SHP77 (cell line): ENCODE data around the gene CAPSL.
"Not testable (repeated sequence)": the region's sequence is repeated elsewhere in the genome, so short reads cannot be mapped to it uniquely, and the experiment has no call there.

Experiments
- DNase-seq, 2 experiments: peaks; one replicate each; lab custom pipeline; 2025; lab: John Stamatoyannopoulos, UW

The CAPSL gene

DNA sequence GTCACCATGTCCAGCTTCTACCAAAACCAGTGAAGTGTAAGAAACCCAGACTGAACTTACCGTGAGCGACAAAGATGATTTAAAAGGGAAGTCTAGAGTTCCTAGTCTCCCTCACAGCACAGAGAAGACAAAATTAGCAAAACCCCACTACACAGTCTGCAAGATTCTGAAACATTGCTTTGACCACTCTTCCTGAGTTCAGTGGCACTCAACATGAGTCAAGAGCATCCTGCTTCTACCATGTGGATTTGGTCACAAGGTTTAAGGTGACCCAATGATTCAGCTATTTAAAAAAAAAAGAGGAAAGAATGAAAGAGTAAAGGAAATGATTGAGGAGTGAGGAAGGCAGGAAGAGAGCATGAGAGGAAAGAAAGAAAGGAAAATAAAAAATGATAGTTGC is 62.0 kb downstream of the CAPSL start:
- DNase-seq: no peak

DNA sequence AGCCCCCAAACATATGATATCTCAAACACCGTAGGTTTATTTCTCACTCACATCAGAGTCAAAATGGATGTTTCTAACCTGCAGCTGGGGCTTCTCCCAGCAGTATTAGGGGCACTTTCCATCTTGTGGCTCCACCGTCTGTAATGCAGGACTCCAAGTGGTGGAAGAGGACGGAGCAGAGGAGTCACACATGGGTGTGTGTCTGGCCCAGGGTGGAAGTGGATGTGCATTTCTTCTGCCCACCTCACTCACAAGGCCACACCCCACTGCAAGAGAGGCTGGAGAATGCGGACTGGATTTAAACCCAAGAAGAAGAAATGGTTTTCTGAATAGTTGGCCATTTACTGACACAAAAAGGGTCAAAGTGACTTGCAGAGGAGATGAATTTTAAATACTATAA is 67.8 kb downstream of the CAPSL start:
- DNase-seq: no peak

DNA sequence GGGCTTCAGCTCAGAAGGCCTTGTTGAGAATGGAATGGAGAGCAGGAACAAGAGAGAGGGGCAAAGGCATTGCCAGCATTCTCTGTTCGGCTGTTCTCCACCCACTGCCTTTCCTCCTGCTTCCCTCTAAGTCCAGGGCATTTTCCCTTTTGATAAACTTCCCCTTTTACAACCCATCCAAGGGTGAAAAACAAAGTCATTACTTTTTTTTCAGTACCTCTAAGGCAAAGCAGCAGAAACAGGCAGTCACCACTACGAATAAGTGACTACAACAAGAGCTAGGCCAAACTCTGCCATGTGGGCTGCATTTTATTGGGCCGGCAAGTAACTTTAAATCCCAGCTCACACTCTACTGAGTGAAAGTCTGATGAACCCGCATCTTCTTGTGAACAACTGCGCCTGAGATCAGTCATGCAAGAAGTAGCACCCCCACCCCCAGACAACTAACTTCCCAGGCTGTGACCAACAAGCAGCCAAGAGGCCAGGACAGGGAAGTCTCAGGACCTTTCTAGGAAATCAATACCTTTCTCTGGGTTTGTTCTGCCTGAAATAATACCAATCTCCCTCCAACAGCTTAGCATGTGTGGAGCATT is 68.6 kb downstream of the CAPSL start:
- DNase-seq: no peak

DNA sequence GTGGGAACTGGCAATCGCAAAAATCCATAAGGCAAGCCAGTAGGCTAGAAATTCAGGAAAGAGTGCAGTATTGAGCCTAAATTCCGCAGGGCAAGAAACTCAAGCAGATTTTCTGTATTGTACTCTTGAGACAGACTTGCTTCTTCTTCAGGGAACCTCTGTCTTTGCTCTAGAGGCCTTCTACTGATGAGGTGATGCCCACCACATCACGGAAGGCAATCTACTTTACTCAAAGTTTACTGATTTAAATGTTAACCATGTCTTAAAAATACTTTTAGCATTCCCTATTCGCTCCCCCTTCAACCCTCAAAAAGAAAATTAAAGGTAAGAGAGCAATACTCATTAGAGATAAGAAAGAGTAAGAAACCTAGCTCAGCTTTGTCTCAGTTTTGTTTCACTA is 70.4 kb downstream of the CAPSL start:
- no peak for DNase-seq

DNA sequence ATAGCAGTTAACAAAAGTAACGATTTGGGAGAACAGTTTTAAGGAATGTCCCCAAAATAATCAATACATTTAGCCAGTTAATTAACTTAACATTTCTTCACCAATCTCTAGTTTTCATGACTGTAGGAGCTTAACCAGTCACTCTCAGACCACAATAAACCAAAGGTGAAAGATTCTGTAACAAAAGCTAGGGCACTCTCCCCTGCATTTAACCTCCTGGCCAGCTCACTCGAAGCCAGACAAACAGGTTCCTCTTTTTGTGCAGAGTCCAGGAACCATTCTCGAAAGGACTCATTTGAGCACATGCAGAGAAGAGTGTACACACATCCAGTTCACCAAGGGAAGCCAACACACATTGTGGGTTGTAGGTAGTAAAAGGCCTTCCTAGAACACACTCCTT is 75.3 kb downstream of the CAPSL start:
- DNase-seq: no peak

DNA sequence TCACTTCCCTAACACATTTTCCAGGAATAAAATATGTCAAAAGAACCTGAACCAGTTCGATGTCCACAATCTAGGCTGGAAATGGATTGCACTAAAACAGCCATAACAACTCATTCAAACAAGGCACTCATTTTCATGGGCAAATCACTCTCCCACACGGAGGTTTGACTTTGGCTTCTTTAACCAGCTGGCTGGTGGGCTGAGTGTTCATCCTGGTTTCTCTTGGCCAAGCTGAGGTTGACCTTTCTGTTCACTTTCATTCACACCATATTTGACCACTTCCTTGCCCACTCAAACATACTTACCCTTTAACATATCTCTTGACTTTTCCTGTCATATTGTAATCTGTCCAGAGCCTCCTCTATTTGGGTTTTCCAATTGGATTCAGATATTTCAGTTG is 76.3 kb downstream of the CAPSL start:
- DNase-seq: no peak

DNA sequence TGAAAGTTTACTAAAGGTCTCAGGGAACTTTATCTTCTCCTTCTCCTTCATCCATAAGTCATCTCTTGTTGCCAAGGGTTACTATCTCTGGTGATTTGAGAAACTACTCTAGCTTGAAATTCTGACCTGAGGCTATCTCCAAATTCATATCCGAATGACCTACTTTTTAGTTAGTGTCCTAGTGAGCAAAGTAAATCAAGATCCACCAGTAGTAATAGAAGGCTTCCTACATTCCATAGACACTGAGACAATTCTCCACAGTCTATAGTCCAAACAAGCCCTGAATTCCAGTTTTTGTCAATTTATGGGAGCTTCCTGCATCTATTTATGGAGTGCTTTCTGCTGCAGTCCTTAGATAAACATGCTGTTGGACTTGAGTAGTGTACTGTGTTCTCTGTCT is 76.7 kb downstream of the CAPSL start:
- no peak for DNase-seq

DNA sequence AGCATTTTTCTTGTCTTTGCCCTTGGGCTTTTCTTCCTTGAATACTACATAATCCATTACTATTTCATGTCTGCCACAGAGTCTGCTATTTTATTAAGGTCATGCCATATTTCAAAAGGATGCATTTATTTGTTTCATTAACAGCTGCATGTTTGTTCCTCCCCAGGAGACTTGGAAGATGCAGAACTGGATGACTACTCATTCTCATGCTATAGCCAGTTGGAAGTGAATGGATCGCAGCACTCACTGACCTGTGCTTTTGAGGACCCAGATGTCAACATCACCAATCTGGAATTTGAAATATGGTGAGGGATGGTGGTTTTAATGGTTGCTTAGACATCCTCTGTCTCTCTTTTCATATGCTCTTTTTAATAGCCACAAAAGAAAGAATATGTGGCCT is 77.7 kb downstream of the CAPSL start:
- DNase-seq: no peak

DNA sequence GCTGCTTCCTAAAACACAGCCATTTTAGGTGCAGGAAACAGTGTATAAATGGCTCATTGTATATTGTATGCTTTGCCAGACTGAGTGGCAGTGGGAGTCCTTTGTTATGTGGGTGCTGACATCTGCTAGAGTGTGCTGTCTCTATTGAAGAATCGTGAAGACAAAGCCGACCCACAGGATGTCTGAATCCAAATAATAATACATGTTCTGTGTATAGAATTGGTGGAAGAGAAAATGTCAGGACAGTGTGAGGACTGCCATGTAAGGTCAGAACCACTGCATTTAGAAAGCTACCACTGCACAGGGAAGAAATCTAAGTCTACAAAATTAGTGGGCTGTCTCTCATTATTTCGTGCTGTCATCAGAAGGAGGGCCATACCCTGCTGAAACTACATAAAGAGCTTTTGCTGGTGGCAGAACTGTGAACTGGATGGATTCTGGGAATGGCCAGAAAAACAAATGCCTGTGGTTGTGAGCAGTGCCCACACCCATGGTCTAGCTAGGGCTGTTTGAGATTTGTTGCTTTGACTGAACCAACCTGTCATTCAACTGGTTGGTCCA is 79.2 kb downstream of the CAPSL start:
- DNase-seq: no peak

DNA sequence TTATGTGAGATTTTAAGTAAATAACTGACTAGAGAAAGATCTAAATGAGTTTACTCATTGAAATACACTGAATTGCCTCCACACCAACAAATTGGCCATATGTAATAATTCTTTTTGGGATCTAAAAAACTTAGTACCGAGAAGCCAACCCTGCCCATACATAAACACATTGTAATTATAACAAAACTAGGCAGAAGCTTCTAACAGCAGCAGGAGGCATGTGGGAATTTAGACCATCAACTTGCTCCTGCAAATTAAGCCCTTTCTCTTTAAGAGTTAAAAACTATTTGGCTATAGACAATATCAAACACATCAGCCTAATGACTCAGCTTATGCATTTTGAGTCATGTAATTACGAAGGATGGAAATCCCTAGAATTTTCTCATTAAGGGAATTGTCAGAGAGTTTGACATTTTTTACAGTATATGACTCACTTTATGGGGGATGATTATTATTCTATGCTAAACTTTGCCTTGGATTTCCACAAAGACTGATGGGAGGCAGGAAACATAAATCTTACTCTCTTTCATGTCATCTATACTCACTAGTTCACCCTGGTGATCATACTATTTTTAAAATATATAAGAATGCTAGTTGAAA is 80.7 kb downstream of the CAPSL start:
- no peak for DNase-seq

DNA sequence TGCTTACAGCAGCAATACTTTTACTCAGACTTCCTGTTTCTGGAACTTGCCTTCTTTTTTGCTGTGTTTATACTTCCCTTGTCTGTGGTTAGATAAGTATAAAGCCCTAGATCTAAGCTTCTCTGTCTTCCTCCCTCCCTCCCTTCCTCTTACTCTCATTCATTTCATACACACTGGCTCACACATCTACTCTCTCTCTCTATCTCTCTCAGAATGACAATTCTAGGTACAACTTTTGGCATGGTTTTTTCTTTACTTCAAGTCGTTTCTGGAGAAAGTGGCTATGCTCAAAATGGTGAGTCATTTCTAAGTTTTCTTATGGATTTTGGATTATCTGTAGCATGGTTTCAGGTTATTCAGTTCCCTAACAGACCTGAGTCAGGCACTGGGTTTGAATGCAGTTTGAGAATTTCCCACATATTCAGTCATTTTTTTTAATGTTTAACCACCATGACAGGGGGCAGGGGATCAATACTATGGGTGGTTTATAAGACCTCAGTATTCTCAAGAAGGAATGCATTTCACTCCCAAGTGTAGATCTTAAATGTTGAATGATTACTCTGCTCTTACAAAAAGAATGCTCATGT is 81.6 kb downstream of the CAPSL start, which contains the start of gene IL7R:
Gene IL7R (plus strand): TSS at position 127 of the 587 bp plus-strand sequence. CDS start 87 bp downstream, at position 214.
- no peak for DNase-seq

DNA sequence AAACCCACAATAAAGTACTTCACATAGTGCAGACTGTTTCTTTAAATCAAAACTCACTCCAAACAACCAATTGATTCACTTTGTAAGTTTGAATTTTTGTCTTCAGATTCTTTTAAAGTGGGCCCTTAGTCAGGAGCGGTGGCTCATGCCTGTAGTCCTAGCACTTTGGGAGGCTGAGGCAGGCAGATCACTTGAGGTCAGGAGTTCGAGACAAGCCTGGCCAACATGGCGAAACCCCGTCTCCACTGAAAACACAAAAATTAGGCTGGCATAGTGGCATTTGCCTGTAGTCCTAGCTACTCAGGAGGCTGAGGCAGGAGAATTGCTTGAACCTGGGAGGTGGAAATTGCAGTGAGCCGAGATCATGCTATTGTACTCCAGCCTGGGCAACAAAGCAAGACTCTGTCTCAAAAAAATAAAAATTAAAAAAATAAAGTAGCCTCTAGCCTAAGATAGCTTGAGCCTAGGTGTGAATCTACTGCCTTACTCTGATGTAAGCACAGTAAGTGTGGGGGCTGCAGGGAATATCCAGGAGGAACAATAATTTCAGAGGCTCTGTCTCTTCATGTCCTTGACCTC is 82.1 kb downstream of the CAPSL start:
- not testable (repeated sequence) for DNase-seq

DNA sequence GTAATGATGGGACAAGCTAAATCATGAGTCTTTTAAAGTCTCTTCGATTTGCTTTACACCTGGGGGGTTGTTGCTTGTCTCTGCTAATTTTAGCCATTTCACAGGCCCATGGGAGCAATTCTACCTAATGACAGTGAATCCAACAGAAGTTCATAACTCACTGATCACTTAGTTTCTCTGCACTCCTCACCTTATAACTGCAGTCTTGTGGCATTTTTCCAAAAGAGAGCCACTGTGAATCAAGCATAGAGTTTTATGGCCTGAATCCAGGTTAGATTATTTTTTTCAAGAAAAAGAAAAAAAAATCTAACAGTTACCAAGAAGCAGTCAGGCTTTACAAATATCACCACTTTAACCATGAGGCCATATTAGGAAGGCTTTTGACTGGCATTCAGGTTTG is 83.2 kb downstream of the CAPSL start:
- no peak for DNase-seq
